22Rv1 (cell line): ENCODE data around the gene IFNK.
A peak's percentile ranks its signal among the peaks of the same experiment; 100 is the strongest.

Experiments
- H3K27ac ChIP-seq: fragments of 450-650 bp; 2 replicates; pipeline ENCODE4 v1.5.1; 2017
- ZFX ChIP-seq: fragments of 450-650 bp; IDR thresholded peaks from 2 replicates; pipeline ENCODE4 v1.6.1; 2017; ENCODE audit warnings: antibody characterized with exemption, borderline replicate concordance
- TF ChIP-seq, protein P1 (sequence below): fragments of 450-650 bp; IDR thresholded peaks from 2 replicates; pipeline ENCODE4 v1.5.1; 2017; ENCODE audit warnings: mild to moderate bottlenecking

Gene IFNK

DNA sequence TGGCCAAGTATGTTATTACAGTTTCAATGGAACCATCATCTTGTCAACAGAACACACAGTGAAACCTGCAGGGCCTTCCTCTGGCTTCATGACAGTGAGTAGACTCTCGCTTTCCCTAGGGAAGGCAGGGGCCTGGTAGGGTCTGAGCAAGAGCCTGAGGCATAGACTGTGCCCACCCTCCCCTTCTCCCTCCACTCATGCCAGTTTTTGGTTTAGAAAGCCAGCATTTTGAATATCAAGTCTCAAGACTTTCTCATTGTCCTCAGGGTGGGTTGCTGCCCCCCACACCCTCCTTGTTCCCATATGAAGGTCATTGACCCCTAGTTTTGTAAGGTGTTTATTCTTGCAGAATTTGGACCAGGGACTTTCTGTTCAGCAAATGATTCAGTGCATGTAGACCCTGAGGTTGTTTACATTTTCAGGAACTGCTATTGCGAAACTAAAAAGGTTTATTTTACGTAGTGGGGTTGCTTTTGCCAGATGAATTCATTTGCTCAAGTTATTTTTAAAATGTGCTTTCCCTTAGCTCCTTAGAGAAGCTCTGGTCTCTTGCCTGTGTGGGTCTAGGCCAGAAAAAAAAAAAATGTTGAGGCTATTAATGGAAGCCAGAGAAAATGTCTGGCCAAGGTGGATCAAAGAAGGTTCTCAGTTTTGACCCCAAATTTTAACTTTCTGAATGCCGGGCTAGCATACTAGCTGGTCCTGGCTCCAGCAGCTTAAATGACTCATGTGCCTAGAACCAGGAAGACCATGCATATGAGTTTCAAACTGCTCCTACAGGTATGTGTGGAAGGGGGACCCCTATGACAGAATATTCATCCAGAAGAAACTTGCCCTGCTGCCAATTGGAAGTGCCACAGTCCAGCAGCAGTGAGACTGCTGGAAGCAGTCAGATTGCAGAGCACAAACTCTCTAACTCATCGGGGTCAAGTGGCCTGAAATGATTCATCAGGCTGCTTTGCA is 15.7 kb downstream of the IFNK start:
- no peak for TF ChIP-seq ZFX
- TF ChIP-seq, protein P1, sequence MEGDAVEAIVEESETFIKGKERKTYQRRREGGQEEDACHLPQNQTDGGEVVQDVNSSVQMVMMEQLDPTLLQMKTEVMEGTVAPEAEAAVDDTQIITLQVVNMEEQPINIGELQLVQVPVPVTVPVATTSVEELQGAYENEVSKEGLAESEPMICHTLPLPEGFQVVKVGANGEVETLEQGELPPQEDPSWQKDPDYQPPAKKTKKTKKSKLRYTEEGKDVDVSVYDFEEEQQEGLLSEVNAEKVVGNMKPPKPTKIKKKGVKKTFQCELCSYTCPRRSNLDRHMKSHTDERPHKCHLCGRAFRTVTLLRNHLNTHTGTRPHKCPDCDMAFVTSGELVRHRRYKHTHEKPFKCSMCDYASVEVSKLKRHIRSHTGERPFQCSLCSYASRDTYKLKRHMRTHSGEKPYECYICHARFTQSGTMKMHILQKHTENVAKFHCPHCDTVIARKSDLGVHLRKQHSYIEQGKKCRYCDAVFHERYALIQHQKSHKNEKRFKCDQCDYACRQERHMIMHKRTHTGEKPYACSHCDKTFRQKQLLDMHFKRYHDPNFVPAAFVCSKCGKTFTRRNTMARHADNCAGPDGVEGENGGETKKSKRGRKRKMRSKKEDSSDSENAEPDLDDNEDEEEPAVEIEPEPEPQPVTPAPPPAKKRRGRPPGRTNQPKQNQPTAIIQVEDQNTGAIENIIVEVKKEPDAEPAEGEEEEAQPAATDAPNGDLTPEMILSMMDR, result no peak
- H3K27ac ChIP-seq, result no peak overlapping the region

DNA sequence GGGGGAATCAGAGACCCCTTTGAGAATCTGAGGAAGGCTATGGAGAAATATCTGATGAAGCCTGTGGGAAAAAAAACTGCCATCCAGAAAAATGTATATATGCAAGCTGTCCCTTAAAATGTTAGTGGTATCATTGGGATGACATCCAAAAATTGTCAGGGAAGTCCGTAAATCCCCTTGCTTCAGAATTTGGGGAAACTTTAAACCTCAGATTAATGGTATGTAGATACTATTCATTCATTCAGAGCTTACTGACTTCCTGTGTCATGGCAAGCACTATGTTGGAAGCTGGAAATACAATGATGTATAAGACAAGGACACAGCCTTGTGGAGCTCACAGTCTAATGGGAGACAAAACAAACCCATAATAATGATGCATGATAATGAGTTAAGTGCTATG is 16.4 kb downstream of the IFNK start:
- no peak for TF ChIP-seq ZFX
- TF ChIP-seq, protein P1, result no peak
- H3K27ac ChIP-seq, result no peak overlapping the region

- no peak overlapping the region for H3K27ac ChIP-seq
- TF ChIP-seq, protein P1, result no peak
- TF ChIP-seq ZFX, result no peak
These were observed 17.6 kb downstream of the IFNK start for GRCh38 chr9:27541740-27542139.

DNA sequence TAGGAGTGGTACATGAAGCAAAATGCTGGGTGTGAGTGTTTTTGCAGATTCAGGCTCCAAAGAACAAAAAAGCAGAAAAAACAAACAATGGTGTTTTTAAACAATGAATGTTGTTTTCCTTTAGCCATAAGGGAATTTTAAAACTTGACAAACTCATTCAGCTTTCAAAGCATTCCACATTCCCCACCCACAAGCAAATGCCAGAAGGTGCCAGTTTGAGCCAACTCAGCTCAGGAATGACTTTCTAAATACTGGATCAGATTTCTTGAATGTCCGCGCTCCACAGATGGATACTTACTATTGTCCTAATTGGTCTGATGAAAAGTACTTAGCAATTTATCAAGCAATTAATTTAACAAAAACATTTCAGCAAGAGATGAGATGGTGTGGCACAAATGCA is 18.4 kb downstream of the IFNK start:
- no peak overlapping the region for H3K27ac ChIP-seq
- no peak for TF ChIP-seq ZFX
- TF ChIP-seq, protein P1, result no peak

DNA sequence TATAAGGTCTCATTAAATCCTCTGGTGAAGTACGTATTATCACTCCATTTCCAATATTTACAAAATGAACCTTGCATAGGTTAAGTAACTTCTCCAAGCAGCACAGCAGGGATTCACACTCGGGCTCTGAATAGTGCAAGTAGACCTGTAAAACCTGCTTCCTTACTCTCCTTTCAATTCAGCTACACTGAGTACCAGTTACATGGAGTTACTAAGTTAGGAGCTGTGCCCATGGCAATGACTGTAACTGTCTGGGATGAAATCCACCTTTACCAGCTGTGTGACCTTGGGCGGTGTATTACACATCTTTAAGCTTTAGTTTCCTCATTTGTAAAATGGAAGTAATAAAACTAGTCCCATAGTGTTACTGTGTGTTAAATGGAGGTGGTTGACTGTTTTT is 21.4 kb downstream of the IFNK start:
- no peak overlapping the region for H3K27ac ChIP-seq
- TF ChIP-seq ZFX, result no peak

GRCh38 chr9:27548055-27548741 is 24.1 kb downstream of the IFNK start:
- H3K27ac ChIP-seq, result peak overlapping the region; percentile 17; the same call in 1 of the 2 replicates
- TF ChIP-seq, protein P1, result peak; percentile 65
- no peak for TF ChIP-seq ZFX

DNA sequence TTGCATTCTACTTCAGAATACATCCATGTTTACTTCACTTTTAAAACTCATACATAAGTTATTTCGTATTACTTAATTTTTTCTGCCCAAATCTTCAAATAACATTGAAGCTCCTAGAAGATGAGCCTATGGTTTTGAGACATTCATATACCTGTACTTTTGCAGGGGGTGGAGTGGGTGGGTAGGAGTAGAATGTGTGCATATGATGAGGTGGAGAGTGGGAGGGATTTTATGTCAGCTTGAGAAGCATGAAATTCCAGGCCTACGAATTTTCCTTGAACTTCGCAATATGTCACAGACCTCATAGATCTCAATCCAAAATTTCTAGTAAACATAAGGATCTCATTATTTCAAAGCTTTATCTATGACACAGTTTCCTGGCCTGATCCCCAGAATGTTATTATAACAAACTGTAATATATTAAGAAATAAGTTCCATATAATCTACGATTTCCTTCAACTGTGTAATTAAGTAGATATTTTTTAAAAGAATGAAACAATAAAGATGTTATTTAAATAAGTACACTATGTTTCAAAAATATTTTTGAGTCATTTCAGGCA is 25.2 kb downstream of the IFNK start:
- TF ChIP-seq ZFX, result no peak
- TF ChIP-seq, protein P1, result no peak
- H3K27ac ChIP-seq, result no peak overlapping the region
